Tibial nerve (tissue), 4 donors: ENCODE results near the gene ARHGAP21. TPM values are rescaled to one million over a fixed set of nuclear protein-coding genes. Genes with fewer than 3 reads are reported as not detected.
"Not testable (repeated sequence)": the region's sequence is repeated elsewhere in the genome, so short reads cannot be mapped to it uniquely, and the experiment has no call there.

Source experiments
- DNase-seq, 2 donors: peaks; one replicate each; pipeline ENCODE4 v3.0.0-alpha.2; 2019; ENCODE audit warnings: low spot score in 2 of 2
- H3K27ac ChIP-seq, 4 donors: fragments of 200-600 bp; sonication (generic) in 3 of 4; one replicate each; pipeline ENCODE4 v1.5.1; 2017 to 2019; ENCODE audit warnings: mild to moderate bottlenecking in 1 of 4
- H3K27me3 ChIP-seq, 2 donors: fragments of 200-600 bp; sonication (generic) in 1 of 2; one replicate each; pipeline versions ENCODE4 v1.5.1 to v1.6.0; 2017 to 2019
- H3K36me3 ChIP-seq, 3 donors: fragments of 200-600 bp; sonication (generic); one replicate each; pipeline ENCODE4 v1.5.1; 2018 to 2019
- H3K4me1 ChIP-seq, 4 donors: fragments of 200-600 bp; sonication (generic) in 3 of 4; one replicate each; pipeline ENCODE4 v1.5.1; 2017 to 2019
- H3K4me3 ChIP-seq, 4 donors: fragments of 200-600 bp; sonication (generic) in 3 of 4; one replicate each; pipeline ENCODE4 v1.5.1; 2017 to 2019; ENCODE audit warnings: mild to moderate bottlenecking in 1 of 4, moderate library complexity in 1 of 4
- H3K9me3 ChIP-seq, 4 donors: fragments of 200-600 bp; sonication (generic) in 3 of 4; one replicate each; pipeline ENCODE4 v1.5.1; 2017 to 2019
- CTCF ChIP-seq, 5 experiments: fragments of 200-600 bp in 3 of 5; fragments of 450-650 bp in 2 of 5; sonication (generic) in 3 of 5; IDR thresholded peaks; one replicate each; pipeline ENCODE4 v1.5.1; 2016 to 2019; ENCODE audit warnings: antibody characterized with exemption in 5 of 5, mild to moderate bottlenecking in 3 of 5, moderate library complexity in 2 of 5
- EP300 ChIP-seq, 2 donors: sonication (generic); formaldehyde crosslinking; IDR thresholded peaks; one replicate each; pipeline ENCODE4 v1.6.1; 2017; ENCODE audit warnings: antibody characterized with exemption in 2 of 2, mild to moderate bottlenecking in 1 of 2
- POLR2A ChIP-seq, 2 donors: fragments of 450-650 bp; IDR thresholded peaks; one replicate each; pipeline ENCODE4 v1.6.1; 2017; ENCODE audit warnings: antibody characterized with exemption in 2 of 2, mild to moderate bottlenecking in 2 of 2, moderate library complexity in 2 of 2
- WGBS, 2 donors: methylation state at CpG; one replicate each; pipeline ENCODE4 v1.1.5; 2018; 5-methylcytosine and 5-hydroxymethylcytosine counted together
- total RNA-seq, 4 donors: library from RNA; depleted of rRNA; stranded (reverse); fragments of >200 nt; gene quantifications; one replicate each; pipeline ENCODE4 v1.1.0, GENCODE V29; 2016

ARHGAP21 gene
- total RNA-seq, 4 donors from 2014 or later, result 56.7 to 116 (median 80.2) TPM

GRCh38 chr10:24762161-24762924 lies 38.7 kb upstream of the ARHGAP21 start:
- H3K4me1 ChIP-seq, result peaks cover 0 to 19% (median 0%) of the 10 kb centered on the region in 4 donors
- TF ChIP-seq POLR2A (IDR thresholded peaks at IDR 0.05) (no peak), EP300 (IDR thresholded peaks at IDR 0.05) (no peak), CTCF (IDR thresholded peaks at IDR 0.05) (no peak)
- no peaks in the 10 kb centered on the region for H3K36me3 ChIP-seq
- no peak overlapping the region for H3K4me3 ChIP-seq
- H3K27ac ChIP-seq, result no peak overlapping the region
- no peak for DNase-seq
- H3K9me3 ChIP-seq, result no peaks in the 10 kb centered on the region
- H3K27me3 ChIP-seq, result no peaks in the 10 kb centered on the region
- WGBS, 2 donors, result 38 to 48% methylated on average over 8 of the region's 8 CpGs

- H3K4me3 ChIP-seq, result no peak overlapping the region
- DNase-seq, result no peak
- WGBS, 2 donors, result 81 to 86% methylated on average over 2 of the region's 2 CpGs
- H3K9me3 ChIP-seq, result no peaks in the 10 kb centered on the region
- no peaks in the 10 kb centered on the region for H3K36me3 ChIP-seq
- H3K27ac ChIP-seq, result no peak overlapping the region
- peaks cover 0 to 19% (median 0%) of the 10 kb centered on the region in 4 donors for H3K4me1 ChIP-seq
- no peaks in the 10 kb centered on the region for H3K27me3 ChIP-seq
- TF ChIP-seq CTCF (IDR thresholded peaks at IDR 0.05) (no peak), EP300 (IDR thresholded peaks at IDR 0.05) (no peak), POLR2A (IDR thresholded peaks at IDR 0.05) (no peak)
Measured at GRCh38 chr10:24759672-24760071, 36.0 kb upstream of the ARHGAP21 start.

GRCh38 chr10:24758254-24758653 lies 34.6 kb upstream of the ARHGAP21 start:
- H3K9me3 ChIP-seq, H3K27me3 ChIP-seq, H3K27ac ChIP-seq, DNase-seq, H3K4me3 ChIP-seq, H3K36me3 ChIP-seq: not testable (repeated sequence)
- WGBS, 2 donors, result 90 to 94% methylated on average over 3 of the region's 3 CpGs
- peaks cover 0 to 14% (median 0%) of the 10 kb centered on the region in 4 donors for H3K4me1 ChIP-seq

- WGBS, 2 donors, result 90 to 93% methylated on average over 1 of the region's 1 CpG
- Histone ChIP-seq H3K4me1 (no peaks in the 10 kb centered on the region), H3K36me3 (no peaks in the 10 kb centered on the region), H3K4me3 (no peak overlapping the region), H3K27me3 (no peaks in the 10 kb centered on the region), H3K27ac (no peak overlapping the region), H3K9me3 (no peaks in the 10 kb centered on the region)
- TF ChIP-seq CTCF (IDR thresholded peaks at IDR 0.05) (no peak), POLR2A (IDR thresholded peaks at IDR 0.05) (no peak), EP300 (IDR thresholded peaks at IDR 0.05) (no peak)
- no peak for DNase-seq
Measured at GRCh38 chr10:24756283-24756682, 32.6 kb upstream of the ARHGAP21 start.

- no peak for DNase-seq
- no peak for TF ChIP-seq EP300 (IDR thresholded peaks at IDR 0.05)
- no peak for TF ChIP-seq POLR2A (IDR thresholded peaks at IDR 0.05)
- no peak for TF ChIP-seq CTCF (IDR thresholded peaks at IDR 0.05)
- WGBS, 2 donors, result 56 to 74% methylated on average over 1 of the region's 1 CpG
Measured at GRCh38 chr10:24751716-24752115, 28.0 kb upstream of the ARHGAP21 start.

More at GRCh38 chr10:24751716-24752115, 28.0 kb upstream of the ARHGAP21 start:
- Histone ChIP-seq H3K36me3 (no peaks in the 10 kb centered on the region), H3K27ac (no peak overlapping the region), H3K4me3 (no peak overlapping the region), H3K27me3 (no peaks in the 10 kb centered on the region), H3K9me3 (no peaks in the 10 kb centered on the region), H3K4me1 (no peaks in the 10 kb centered on the region)
